Endothelial cell of umbilical vein (primary cell): ENCODE data around the gene AGBL4. TPM values are rescaled to one million over a fixed set of nuclear protein-coding genes. Genes with fewer than 3 reads are reported as not detected.

Experiments used
- BruUV-seq: library from RNA; stranded (reverse); fragments of 400-500 nt; replicated peaks from 2 replicates; lab custom pipeline; 2021; lab: Mats Ljungman, UMichigan
- CTCF ChIA-PET: fragments of 300-600, 350-600 bp; sonication (Branson Sonifier 250); formaldehyde crosslinking; loops from one replicate; lab custom pipeline; 2021; ENCODE audit warnings: antibody characterized with exemption, inconsistent platforms; lab: Charles Lee
- POLR2A ChIA-PET: fragments of 300-600, 350-600 bp; sonication (Branson Sonifier 250); formaldehyde crosslinking; loops from one replicate; lab custom pipeline; 2021; ENCODE audit warnings: antibody characterized with exemption, inconsistent platforms; lab: Charles Lee
- DNase-seq: peaks from one replicate; pipeline ENCODE4 v3.0.0-alpha.2; 2011; ENCODE audit warnings: low read depth, low spot score
- FAIRE-seq: peaks from 2 replicates; lab custom pipeline; 2011; peaks lifted over from hg19 to GRCh38; lab: Jason Lieb, UNC
- H2AFZ ChIP-seq: 2 replicates; pipeline ENCODE4 v1.6.0; 2012; ENCODE audit warnings: low read depth, low read length, control low read depth, inconsistent platforms
- H3K27ac ChIP-seq: 2 replicates; pipeline ENCODE4 v1.5.1; 2011; ENCODE audit warnings: low read depth, mild to moderate bottlenecking, control low read depth, low read length, moderate library complexity; ENCODE audit not compliant: insufficient read depth
- H3K27me3 ChIP-seq, 2 experiments: 2 replicates each; pipeline versions ENCODE4 v1.6.0 to v1.6.1; 2011; ENCODE audit warnings: low read length in 2 of 2, mixed read lengths in 1 of 2; ENCODE audit not compliant: control insufficient read depth in 2 of 2, insufficient read depth in 2 of 2
- H3K36me3 ChIP-seq, 2 experiments: 2 replicates in 1 of 2; 3 replicates in 1 of 2; pipeline ENCODE4 v1.5.1; 2011; ENCODE audit warnings: low read length in 2 of 2, mild to moderate bottlenecking in 1 of 2, moderate library complexity in 1 of 2; ENCODE audit not compliant: control insufficient read depth in 2 of 2, insufficient read depth in 2 of 2; ENCODE audit errors: extremely low read depth in 1 of 2
- H3K4me1 ChIP-seq: 3 replicates; pipeline ENCODE4 v1.5.1; 2011; ENCODE audit warnings: mild to moderate bottlenecking, low read length; ENCODE audit not compliant: control insufficient read depth, insufficient read depth; ENCODE audit errors: extremely low read depth
- H3K4me2 ChIP-seq: 2 replicates; pipeline ENCODE4 v1.6.1; 2011; ENCODE audit warnings: low read length, control low read depth, mixed read lengths; ENCODE audit not compliant: insufficient read depth
- H3K4me3 ChIP-seq, 3 experiments: fragments of 200-600 bp in 1 of 3; sonication (generic), shearing (Covaris generic) in 1 of 3; replicated peaks in 1 of 3; 2 replicates each; pipeline ENCODE4 v1.5.1; 2011 to 2016; ENCODE audit warnings: control low read depth in 3 of 3, low read length in 3 of 3, mild to moderate bottlenecking in 2 of 3, inconsistent platforms in 1 of 3, low read depth in 1 of 3, moderate library complexity in 1 of 3; ENCODE audit not compliant: insufficient read depth in 1 of 3
- H3K79me2 ChIP-seq: 2 replicates; pipeline ENCODE4 v1.6.0; 2012; ENCODE audit warnings: low read length, inconsistent platforms; ENCODE audit not compliant: control insufficient read depth, insufficient read depth
- H3K9ac ChIP-seq: replicated peaks from 2 replicates; pipeline ENCODE3; 2011; ENCODE audit warnings: low read length, control low read depth; ENCODE audit not compliant: insufficient read depth; ENCODE audit errors: extremely low read depth
- H3K9me1 ChIP-seq: replicated peaks from 3 replicates; pipeline ENCODE4 v1.6.0; 2011; ENCODE audit warnings: mild to moderate bottlenecking, low read length; ENCODE audit not compliant: control insufficient read depth, insufficient read depth; ENCODE audit errors: extremely low read depth
- H3K9me3 ChIP-seq: replicated peaks from 2 replicates; pipeline ENCODE4 v1.5.1; 2012; ENCODE audit warnings: low read length, inconsistent platforms; ENCODE audit not compliant: control insufficient read depth, insufficient read depth
- H4K20me1 ChIP-seq: replicated peaks from 2 replicates; pipeline ENCODE3; 2011; ENCODE audit warnings: mild to moderate bottlenecking, low read length; ENCODE audit not compliant: control insufficient read depth, insufficient read depth; ENCODE audit errors: extremely low read depth
- EZH2 ChIP-seq: IDR thresholded peaks from 2 replicates; pipeline ENCODE4 v1.6.1; 2012; ENCODE audit warnings: borderline replicate concordance, low read depth, mild to moderate bottlenecking, moderate library complexity, low read length, inconsistent platforms; ENCODE audit not compliant: severe bottlenecking
- FOS ChIP-seq: IDR thresholded peaks from 2 replicates; pipeline ENCODE4 v1.6.1; 2011; ENCODE audit warnings: mild to moderate bottlenecking, low read length, moderate library complexity, borderline replicate concordance; ENCODE audit not compliant: insufficient read depth
- GATA2 ChIP-seq: IDR thresholded peaks from 2 replicates; pipeline ENCODE4 v1.7.0; 2011; ENCODE audit warnings: low read depth, mild to moderate bottlenecking, moderate library complexity, mixed read lengths, low read length; ENCODE audit not compliant: insufficient read length, insufficient read depth
- JUN ChIP-seq: IDR thresholded peaks from 2 replicates; pipeline ENCODE4 v1.6.1; 2011; ENCODE audit warnings: borderline replicate concordance, low read depth; ENCODE audit not compliant: insufficient read length, insufficient read depth
- MYC ChIP-seq: IDR thresholded peaks from one replicate; pipeline ENCODE4 v1.6.1; 2011; ENCODE audit warnings: mild to moderate bottlenecking, low read depth, low read length
- POLR2A ChIP-seq: IDR thresholded peaks from 2 replicates; pipeline ENCODE4 v1.6.1; 2012; ENCODE audit warnings: low read depth, mild to moderate bottlenecking, control low read depth, low read length
- POLR2AphosphoS5 ChIP-seq: IDR thresholded peaks from 2 replicates; pipeline ENCODE4 v1.6.1; 2012; ENCODE audit warnings: low read depth, mild to moderate bottlenecking, control low read depth, low read length, moderate library complexity; ENCODE audit not compliant: insufficient read depth
- dilution Hi-C: fragments of 300-500 bp; cut with MboI; formaldehyde crosslinking; loops from one replicate; pipeline ENCODE4 v1.15.0; 2019; ENCODE audit warnings: low sequenced_read_pairs; ENCODE audit not compliant: extremely low pct_ligation_motif_present
- intact Hi-C: fragments of 100-400 bp; cut with micrococcal nuclease; formaldehyde crosslinking; loops from one replicate; pipeline ENCODE4 v1.10.0; 2022
- polyA plus RNA-seq, 4 experiments: library from polyadenylated mRNA; depleted of rRNA in 3 of 4; stranded (reverse) in 3 of 4; unstranded in 1 of 4; fragments of >200 nt; gene quantifications; 2 replicates each; pipeline versions ENCODE4 v1.2.1 to v1.2.3, GENCODE V29; 2011 to 2012; ENCODE audit warnings: missing spikeins in 1 of 4
- total RNA-seq: library from RNA; stranded (reverse); gene quantifications from 2 replicates; pipeline ENCODE4 v1.2.3, GENCODE V29; 2021
- TF ChIP-seq, protein P1 (sequence below), 2 donors: IDR thresholded peaks; 1 replicate in 1 of 2; 2 replicates in 1 of 2; pipeline ENCODE4 v1.5.1; 2011; ENCODE audit warnings: low read length in 2 of 2, mild to moderate bottlenecking in 2 of 2, moderate library complexity in 2 of 2, control low read depth in 1 of 2, inconsistent platforms in 1 of 2, low read depth in 1 of 2; ENCODE audit not compliant: insufficient read depth in 1 of 2; ENCODE audit errors: extremely low read depth in 1 of 2
- TF ChIP-seq, protein P2 (sequence below): IDR thresholded peaks from 2 replicates; pipeline ENCODE4 v1.6.1; 2011; ENCODE audit not compliant: insufficient read depth, insufficient read length

The AGBL4 gene
- total and polyA plus RNA-seq, 2 donors (not counting 3 experiments of a cell fraction or from before 2014, with no cell fraction given): not detected

DNA sequence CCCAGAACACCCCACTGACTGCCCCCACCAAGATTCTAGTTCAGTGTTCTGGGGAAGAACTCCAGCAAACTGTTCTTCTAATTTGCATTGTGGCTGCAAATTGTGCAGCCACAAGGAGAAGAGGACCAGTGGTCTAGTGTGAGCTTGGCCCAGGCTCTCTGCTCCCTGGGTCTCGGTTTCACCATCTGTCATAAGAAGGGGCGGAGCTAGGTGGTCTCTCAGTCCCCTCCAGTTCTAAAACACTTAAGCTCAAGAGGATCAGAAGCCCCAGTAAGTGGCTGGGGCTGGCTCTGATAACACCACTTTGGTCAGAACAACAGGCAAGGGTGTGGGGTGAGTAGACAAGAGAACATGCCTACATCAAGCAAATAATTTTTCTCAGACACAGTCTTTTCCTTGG lies 1346.9 kb downstream of the AGBL4 start:
- Histone ChIP-seq H3K4me3 (no peak overlapping the region), H3K79me2 (no peaks in the 10 kb centered on the region), H3K27me3 (no peaks in the 10 kb centered on the region), H3K4me1 (no peaks in the 10 kb centered on the region), H3K9ac (no peak overlapping the region), H3K9me1 (no peaks in the 10 kb centered on the region), H3K36me3 (no peaks in the 10 kb centered on the region), H2AFZ (no peak overlapping the region), H3K4me2 (no peak overlapping the region), H3K9me3 (no peaks in the 10 kb centered on the region), H3K27ac (no peak overlapping the region), H4K20me1 (no peaks in the 10 kb centered on the region)
- intact Hi-C loops (loop anchor here (1.0 kb wide), 3 partner anchors 140 to 1671 kb away; no protein-coding TSS in a partner anchor), dilution Hi-C loops (no loop called here)
- DNase-seq: no peak
- POLR2A ChIA-PET: no interaction called here
- no peak for FAIRE-seq
- CTCF ChIA-PET: interaction anchor here (0.8 to 3.1 kb wide), 12 partner anchors 11 to 1674 kb away, joined by 3 to 63 read pairs (median 4); no protein-coding TSS in a partner anchor
- TF ChIP-seq FOS (no peak), EZH2 (no peak), MYC (no peak), JUN (no peak), POLR2AphosphoS5 (no peak), POLR2A (no peak), GATA2 (no peak)
- TF ChIP-seq, protein P1, sequence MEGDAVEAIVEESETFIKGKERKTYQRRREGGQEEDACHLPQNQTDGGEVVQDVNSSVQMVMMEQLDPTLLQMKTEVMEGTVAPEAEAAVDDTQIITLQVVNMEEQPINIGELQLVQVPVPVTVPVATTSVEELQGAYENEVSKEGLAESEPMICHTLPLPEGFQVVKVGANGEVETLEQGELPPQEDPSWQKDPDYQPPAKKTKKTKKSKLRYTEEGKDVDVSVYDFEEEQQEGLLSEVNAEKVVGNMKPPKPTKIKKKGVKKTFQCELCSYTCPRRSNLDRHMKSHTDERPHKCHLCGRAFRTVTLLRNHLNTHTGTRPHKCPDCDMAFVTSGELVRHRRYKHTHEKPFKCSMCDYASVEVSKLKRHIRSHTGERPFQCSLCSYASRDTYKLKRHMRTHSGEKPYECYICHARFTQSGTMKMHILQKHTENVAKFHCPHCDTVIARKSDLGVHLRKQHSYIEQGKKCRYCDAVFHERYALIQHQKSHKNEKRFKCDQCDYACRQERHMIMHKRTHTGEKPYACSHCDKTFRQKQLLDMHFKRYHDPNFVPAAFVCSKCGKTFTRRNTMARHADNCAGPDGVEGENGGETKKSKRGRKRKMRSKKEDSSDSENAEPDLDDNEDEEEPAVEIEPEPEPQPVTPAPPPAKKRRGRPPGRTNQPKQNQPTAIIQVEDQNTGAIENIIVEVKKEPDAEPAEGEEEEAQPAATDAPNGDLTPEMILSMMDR (IDR thresholded peaks at IDR 0.05; ENCODE audit: extremely low read depth in 1 of 2, insufficient read depth in 1 of 2, low read depth in 1 of 2, low read length in 2 of 2): no peak
- TF ChIP-seq, protein P2, sequence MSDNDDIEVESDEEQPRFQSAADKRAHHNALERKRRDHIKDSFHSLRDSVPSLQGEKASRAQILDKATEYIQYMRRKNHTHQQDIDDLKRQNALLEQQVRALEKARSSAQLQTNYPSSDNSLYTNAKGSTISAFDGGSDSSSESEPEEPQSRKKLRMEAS: no peak
- BruUV-seq: no TSS peak
